LNCaP clone FGC (cell line): Measurements from ENCODE around the gene IER3IP1.
"Not testable (repeated sequence)": the region's sequence is repeated elsewhere in the genome, so short reads cannot be mapped to it uniquely, and the experiment has no call there.

Experiments
- DNase-seq: peaks from one replicate; pipeline ENCODE4 v3.0.0-alpha.2; 2011; ENCODE audit warnings: low read depth
- H3K4me3 ChIP-seq: 2 replicates; pipeline ENCODE4 v1.5.1; 2011; ENCODE audit warnings: mild to moderate bottlenecking, low read depth, low read length, control low read depth
- CTCF ChIP-seq: IDR thresholded peaks from 2 replicates; pipeline ENCODE4 v1.5.1; 2012; ENCODE audit warnings: mild to moderate bottlenecking; ENCODE audit not compliant: control insufficient read depth, insufficient read depth; ENCODE audit errors: extremely low read depth

Gene IER3IP1

GRCh38 chr18:47174545-47175116 is 1.5 kb downstream of the IER3IP1 start:
- no peak for TF ChIP-seq CTCF
- H3K4me3 ChIP-seq: peak overlapping the region; percentile 98
- peak; percentile 71 for DNase-seq

DNA sequence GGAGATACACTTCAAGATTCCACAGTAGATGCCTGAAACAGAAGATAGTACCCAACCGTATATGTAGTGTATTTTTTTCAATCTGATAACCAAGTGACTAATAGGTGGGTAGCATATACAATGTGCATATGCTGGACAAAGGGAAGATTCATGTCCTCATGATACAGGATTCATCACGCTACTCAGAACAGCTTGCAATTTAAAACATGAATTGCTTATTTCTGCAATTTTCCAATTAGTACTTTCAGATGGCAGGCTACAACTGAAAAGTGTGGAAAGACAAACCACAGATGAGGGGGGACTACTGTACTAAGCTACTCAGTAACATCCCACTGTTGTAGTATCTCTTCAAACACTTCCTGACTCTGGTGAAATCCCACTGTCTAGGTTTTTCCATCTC is 3.7 kb downstream of the IER3IP1 start:
- no peak for TF ChIP-seq CTCF
- no peak for DNase-seq
- H3K4me3 ChIP-seq: no peak overlapping the region

DNA sequence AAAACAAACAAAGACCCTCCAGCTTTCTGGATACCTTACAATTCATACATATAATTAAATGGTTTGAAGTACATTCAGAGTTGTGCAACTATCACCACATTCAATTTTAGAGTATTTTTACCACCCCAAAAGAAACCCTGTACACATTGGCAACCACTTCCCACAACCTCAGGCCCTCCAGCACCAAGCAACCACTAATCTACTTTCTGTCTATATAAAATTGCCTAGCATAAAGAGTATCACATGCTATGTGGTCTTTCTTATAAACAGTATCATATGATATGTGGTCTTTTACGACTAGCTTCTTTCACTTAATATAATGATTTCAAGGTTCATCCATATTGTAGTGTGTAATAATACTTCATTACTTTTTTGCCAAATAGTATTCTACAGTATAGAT is 7.3 kb downstream of the IER3IP1 start:
- no peak for DNase-seq
- no peak for TF ChIP-seq CTCF
- no peak overlapping the region for H3K4me3 ChIP-seq

DNA sequence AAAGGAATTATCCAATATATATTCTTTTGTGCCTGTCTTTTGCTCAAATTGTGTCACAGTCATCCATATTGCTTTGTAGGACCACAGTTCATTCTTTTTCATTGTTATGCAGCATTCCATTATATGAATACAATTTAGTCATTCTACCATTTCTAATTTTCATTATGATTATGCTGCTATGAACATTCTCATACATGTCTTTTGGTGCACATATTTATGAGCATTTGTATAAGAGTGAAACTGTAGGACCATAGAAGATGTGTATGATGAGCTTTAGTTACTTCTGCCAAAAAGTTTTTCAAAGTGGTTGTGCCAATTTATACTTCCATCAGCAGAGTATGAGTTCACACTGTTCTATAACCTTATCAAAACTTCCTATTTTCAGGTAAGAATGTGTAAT is 7.7 kb downstream of the IER3IP1 start:
- TF ChIP-seq CTCF: no peak
- H3K4me3 ChIP-seq: no peak overlapping the region
- no peak for DNase-seq

GRCh38 chr18:47166294-47166693 is 9.9 kb downstream of the IER3IP1 start:
- DNase-seq: no peak
- no peak for TF ChIP-seq CTCF
- no peak overlapping the region for H3K4me3 ChIP-seq

GRCh38 chr18:47163241-47163640 is 12.9 kb downstream of the IER3IP1 start:
- TF ChIP-seq CTCF: no peak
- H3K4me3 ChIP-seq: no peak overlapping the region
- no peak for DNase-seq

GRCh38 chr18:47160256-47160655 is 15.9 kb downstream of the IER3IP1 start:
- DNase-seq: no peak
- no peak for TF ChIP-seq CTCF
- H3K4me3 ChIP-seq: no peak overlapping the region

GRCh38 chr18:47158404-47158803 is 17.8 kb downstream of the IER3IP1 start:
- H3K4me3 ChIP-seq, DNase-seq: not testable (repeated sequence)
